Stimulated activated CD8-positive, alpha-beta memory T cell treated with anti-CD3 and anti-CD28 coated beads, Interleukin-7, amount 100 ng/mL, for 1 hour (primary cell): ENCODE data around the gene GIT2.

Experiments used
- DNase-seq, 2 donors: peaks; one replicate each; pipeline ENCODE4 v3.0.0-alpha.2; 2020; ENCODE audit warnings: low read depth in 2 of 2

Gene GIT2

GRCh38 chr12:109982210-109982609 lies 14.0 kb downstream of the GIT2 start:
- DNase-seq = no peak

- DNase-seq = no peak
Measured at GRCh38 chr12:109981311-109981710, 14.9 kb downstream of the GIT2 start.

- DNase-seq = no peak
Measured at GRCh38 chr12:109972821-109973220, 23.3 kb downstream of the GIT2 start.

GRCh38 chr12:109968801-109969200 lies 27.4 kb downstream of the GIT2 start:
- no peak for DNase-seq

GRCh38 chr12:109968032-109968420 lies 28.1 kb downstream of the GIT2 start:
- DNase-seq = no peak

- no peak for DNase-seq
Measured at GRCh38 chr12:109967383-109968031, 28.7 kb downstream of the GIT2 start.

- no peak for DNase-seq
Measured at GRCh38 chr12:109966546-109966945, 29.6 kb downstream of the GIT2 start.

- DNase-seq = no peak
Measured at GRCh38 chr12:109963743-109964429, 32.3 kb downstream of the GIT2 start.

GRCh38 chr12:109963330-109963729 lies 32.8 kb downstream of the GIT2 start:
- no peak for DNase-seq

GRCh38 chr12:109962398-109962797 lies 33.8 kb downstream of the GIT2 start:
- no peak for DNase-seq

GRCh38 chr12:109961612-109962011 lies 34.6 kb downstream of the GIT2 start:
- no peak for DNase-seq

GRCh38 chr12:109961201-109961600 lies 35.0 kb downstream of the GIT2 start:
- no peak for DNase-seq

GRCh38 chr12:109959411-109960093 lies 36.6 kb downstream of the GIT2 start:
- DNase-seq = no peak

- DNase-seq = no peak
Measured at GRCh38 chr12:109958374-109958773, 37.8 kb downstream of the GIT2 start.

GRCh38 chr12:109953656-109954055 lies 42.5 kb downstream of the GIT2 start:
- no peak for DNase-seq

- no peak for DNase-seq
Measured at GRCh38 chr12:109952873-109953272, 43.3 kb downstream of the GIT2 start.

- no peak for DNase-seq
Measured at GRCh38 chr12:109952160-109952858, 43.9 kb downstream of the GIT2 start.

- DNase-seq = no peak
Measured at GRCh38 chr12:109951751-109952150, 44.4 kb downstream of the GIT2 start.

GRCh38 chr12:109951136-109951535 lies 45.0 kb downstream of the GIT2 start:
- no peak for DNase-seq

GRCh38 chr12:109950625-109951024 lies 45.5 kb downstream of the GIT2 start:
- DNase-seq = no peak

GRCh38 chr12:109949089-109949488 lies 47.1 kb downstream of the GIT2 start:
- DNase-seq = no peak

GRCh38 chr12:109948368-109948767 lies 47.8 kb downstream of the GIT2 start:
- no peak for DNase-seq
